ENCODE measurements around the gene GLOD4. TPM values are rescaled to one million over a fixed set of nuclear protein-coding genes. Genes with fewer than 3 reads are reported as not detected.

Gene GLOD4
- total RNA-seq, 1 experiment from 2014 or later, result 69.7 TPM

DNA sequence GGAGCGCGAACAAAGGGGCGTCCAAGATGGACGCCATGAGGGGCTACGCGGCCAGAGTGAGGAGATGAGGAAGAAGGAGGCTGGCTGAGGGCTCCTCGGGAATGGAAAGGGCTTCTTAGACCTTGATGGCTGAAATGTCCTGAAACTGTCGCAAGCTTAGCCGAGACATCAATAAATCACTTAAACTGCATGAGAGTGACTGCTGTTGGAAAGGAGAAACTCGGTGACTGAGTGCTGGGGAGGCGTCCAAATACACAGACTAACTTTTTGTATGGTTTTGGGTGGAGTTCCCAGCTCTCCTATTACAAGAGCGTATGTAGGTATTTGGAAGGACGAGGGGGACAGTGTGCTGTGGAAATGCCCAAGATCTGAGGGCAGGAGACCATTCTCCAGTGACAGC lies 28.7 kb downstream of the GLOD4 start:
- POLR2A ChIA-PET, result no interaction called here
- no peaks in the 10 kb centered on the region for H3K4me1 ChIP-seq
- peak overlapping the region; percentile 27 for H3K4me3 Mint-ChIP-seq (ENCODE audit: unreplicated experiment)
- H3K27me3 Mint-ChIP-seq (ENCODE audit: insufficient read depth, unreplicated experiment), result no peaks in the 10 kb centered on the region
- no peak overlapping the region for H3K27ac Mint-ChIP-seq (ENCODE audit: unreplicated experiment)
- H3K4me1 Mint-ChIP-seq (ENCODE audit: low read depth, unreplicated experiment), result peaks cover 15% of the 10 kb centered on the region
- no peaks in the 10 kb centered on the region for H3K9me3 ChIP-seq
- peaks cover 30% of the 10 kb centered on the region for H3K36me3 Mint-ChIP-seq (ENCODE audit: insufficient read depth, unreplicated experiment)
- CTCF ChIA-PET, result interaction anchor here (0.7 to 1.0 kb wide), 2 partner anchors 27 to 92 kb away, joined by 3 to 4 read pairs; no protein-coding TSS in a partner anchor
- H3K36me3 ChIP-seq (ENCODE audit: control insufficient read depth, insufficient read depth, low read length), result no peaks in the 10 kb centered on the region
- DNase-seq, result no peak
- no TSS peak for BruUV-seq (replicated peaks)
- no peak for TF ChIP-seq CTCF (IDR thresholded peaks at IDR 0.05; ENCODE audit: insufficient read depth in 1 of 2, low read depth in 1 of 2, low read length in 1 of 2, severe bottlenecking in 1 of 2, unreplicated experiment in 1 of 2)
- H3K4me3 ChIP-seq (ENCODE audit: low read depth, low read length), result no peak overlapping the region
- intact Hi-C loops (cut with micrococcal nuclease; ENCODE audit: unreplicated experiment), result no loop called here
- no peaks in the 10 kb centered on the region for H3K27me3 ChIP-seq (replicated peaks; ENCODE audit: control insufficient read depth, insufficient read depth, low read length)
- no peaks in the 10 kb centered on the region for H3K9me3 Mint-ChIP-seq (ENCODE audit: unreplicated experiment)

DNA sequence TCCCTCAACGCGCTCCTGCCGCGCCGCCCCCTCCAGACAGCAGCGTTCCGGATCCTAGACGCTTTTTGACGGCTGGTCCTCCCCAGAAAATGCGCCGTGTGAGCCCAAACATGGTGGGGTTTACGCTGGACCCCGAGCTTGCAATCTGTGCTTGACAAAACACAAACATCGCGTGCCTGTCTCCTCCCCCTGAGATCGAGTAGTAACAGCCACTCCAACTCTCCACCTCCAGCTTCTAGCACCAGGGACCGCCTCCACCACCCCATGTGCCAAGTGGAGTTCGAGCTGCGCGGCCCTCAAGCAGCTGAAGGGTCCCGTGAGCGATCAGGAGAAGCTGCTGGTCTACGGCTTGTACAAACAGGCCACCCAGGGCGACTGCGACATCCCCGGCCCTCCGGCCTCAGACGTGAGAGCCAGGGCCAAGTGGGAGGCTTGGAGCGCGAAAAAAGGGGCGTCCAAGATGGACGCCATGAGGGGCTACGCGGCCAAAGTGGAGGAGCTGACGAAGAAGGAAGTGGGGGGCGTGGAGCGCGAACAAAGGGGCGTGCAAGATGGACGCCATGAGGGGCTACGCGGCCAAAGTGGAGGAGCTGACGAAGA lies 29.4 kb downstream of the GLOD4 start:
- Mint-ChIP-seq H3K27me3 (ENCODE audit: insufficient read depth, unreplicated experiment) (no peaks in the 10 kb centered on the region), H3K4me1 (ENCODE audit: low read depth, unreplicated experiment) (peaks cover 15% of the 10 kb centered on the region), H3K27ac (ENCODE audit: unreplicated experiment) (peak overlapping the region; percentile 89), H3K4me3 (ENCODE audit: unreplicated experiment) (peak overlapping the region; percentile 90), H3K36me3 (ENCODE audit: insufficient read depth, unreplicated experiment) (peaks cover 30% of the 10 kb centered on the region), H3K9me3 (ENCODE audit: unreplicated experiment) (no peaks in the 10 kb centered on the region)
- intact Hi-C loops (cut with micrococcal nuclease; ENCODE audit: unreplicated experiment), result no loop called here
- H3K4me1 ChIP-seq, result no peaks in the 10 kb centered on the region
- no peaks in the 10 kb centered on the region for H3K36me3 ChIP-seq (ENCODE audit: control insufficient read depth, insufficient read depth, low read length)
- POLR2A ChIA-PET, result interaction anchor here (1.1 kb wide), 1 partner anchor 29 kb away, joined by 3 read pairs; the partner anchor contains the start of gene GLOD4
- H3K4me3 ChIP-seq (ENCODE audit: low read depth, low read length), result peak overlapping the region; percentile 75
- no peak for TF ChIP-seq CTCF (IDR thresholded peaks at IDR 0.05; ENCODE audit: insufficient read depth in 1 of 2, low read depth in 1 of 2, low read length in 1 of 2, severe bottlenecking in 1 of 2, unreplicated experiment in 1 of 2)
- H3K9me3 ChIP-seq, result no peaks in the 10 kb centered on the region
- CTCF ChIA-PET, result interaction anchor here (0.6 to 1.2 kb wide), 9 partner anchors 9 to 574 kb away, joined by 3 to 7 read pairs (median 3); no protein-coding TSS in a partner anchor
- no peaks in the 10 kb centered on the region for H3K27me3 ChIP-seq (replicated peaks; ENCODE audit: control insufficient read depth, insufficient read depth, low read length)
- no TSS peak for BruUV-seq (replicated peaks)
- DNase-seq, result peak; percentile 24 to 37

DNA sequence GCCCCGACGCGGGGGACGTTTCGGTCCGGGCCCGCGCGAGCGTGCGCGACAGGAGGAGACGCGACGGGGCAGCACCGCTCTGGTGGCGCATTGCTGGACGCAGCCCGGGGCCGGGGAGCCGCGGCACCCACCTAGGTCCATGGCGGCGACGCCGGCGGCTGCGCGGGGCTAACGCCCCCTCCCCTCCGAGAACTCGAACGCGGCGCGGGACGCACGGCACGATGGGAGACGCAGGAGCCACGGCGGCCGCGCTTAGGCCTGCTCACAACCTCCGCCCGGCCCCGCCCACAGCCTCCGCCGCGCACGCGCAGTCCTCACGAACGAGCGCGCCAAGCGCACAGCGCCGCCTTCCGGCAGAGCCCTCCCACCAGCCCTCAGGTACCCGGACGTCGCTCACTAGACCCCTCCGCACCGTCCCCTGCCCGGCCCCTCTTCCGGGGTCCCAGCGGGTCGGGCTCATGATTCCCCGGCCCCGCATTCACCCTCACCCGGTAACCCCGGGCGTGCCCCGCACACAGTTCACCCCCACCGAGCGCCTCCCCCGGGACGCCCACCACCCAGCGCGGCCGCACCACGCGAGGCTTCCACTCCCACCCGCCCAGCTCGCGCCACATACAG lies 30.0 kb downstream of the GLOD4 start, which contains the start of gene GEMIN4:
Gene GEMIN4, minus strand, starts transcription at position 263 of the 618 bp plus-strand sequence. Its CDS starts 122 bp downstream, at position 141.
- no peaks in the 10 kb centered on the region for H3K36me3 ChIP-seq (ENCODE audit: control insufficient read depth, insufficient read depth, low read length)
- no TSS peak for BruUV-seq (replicated peaks)
- no peaks in the 10 kb centered on the region for H3K27me3 Mint-ChIP-seq (ENCODE audit: insufficient read depth, unreplicated experiment)
- peak; percentile 84 to 92 for DNase-seq
- peak within 1 kb of the TSS; percentile 90 for H3K4me3 Mint-ChIP-seq (ENCODE audit: unreplicated experiment)
- no peaks in the 10 kb centered on the region for H3K9me3 ChIP-seq
- intact Hi-C loops (cut with micrococcal nuclease; ENCODE audit: unreplicated experiment), result no loop called here
- peak within 1 kb of the TSS; percentile 89 for H3K27ac Mint-ChIP-seq (ENCODE audit: unreplicated experiment)
- peak within 1 kb of the TSS; percentile 75 for H3K4me3 ChIP-seq (ENCODE audit: low read depth, low read length)
- ChIA-PET CTCF (interaction anchor here (0.6 to 1.2 kb wide), 6 partner anchors 8 to 573 kb away, joined by 3 to 7 read pairs (median 4); no protein-coding TSS in a partner anchor), POLR2A (interaction anchor here (1.1 kb wide), 1 partner anchor 30 kb away, joined by 3 read pairs; the partner anchor contains the start of gene GLOD4)
- no peaks in the 10 kb centered on the region for H3K27me3 ChIP-seq (replicated peaks; ENCODE audit: control insufficient read depth, insufficient read depth, low read length)
- H3K9me3 Mint-ChIP-seq (ENCODE audit: unreplicated experiment), result no peaks in the 10 kb centered on the region
- H3K36me3 Mint-ChIP-seq (ENCODE audit: insufficient read depth, unreplicated experiment), result peaks cover 26% of the 10 kb centered on the region
- TF ChIP-seq CTCF (IDR thresholded peaks at IDR 0.05; ENCODE audit: insufficient read depth in 1 of 2, low read depth in 1 of 2, low read length in 1 of 2, severe bottlenecking in 1 of 2, unreplicated experiment in 1 of 2), result peak; percentile 75
- H3K4me1 Mint-ChIP-seq (ENCODE audit: low read depth, unreplicated experiment), result peaks cover 15% of the 10 kb centered on the region
- no peaks in the 10 kb centered on the region for H3K4me1 ChIP-seq

Measured in Caco-2 (cell line).